HEK293 (cell line): ENCODE results near the gene CYP4F2.
"Not testable (repeated sequence)": the region's sequence is repeated elsewhere in the genome, so short reads cannot be mapped to it uniquely, and the experiment has no call there.

ENCODE experiments used
- CTCF ChIP-seq: fragments of 450-650 bp; formaldehyde crosslinking; IDR thresholded peaks from 2 replicates; pipeline ENCODE4 v1.5.1; 2016; ENCODE audit warnings: missing biosample characterization, missing genetic modification characterization
- KLF1 ChIP-seq: fragments of 450-650 bp; formaldehyde crosslinking; IDR thresholded peaks from 2 replicates; pipeline ENCODE4 v1.5.1; 2016; ENCODE audit warnings: missing biosample characterization, missing genetic modification characterization
- OVOL3 ChIP-seq: fragments of 450-650 bp; formaldehyde crosslinking; IDR thresholded peaks from 2 replicates; pipeline ENCODE4 v1.5.1; 2016; ENCODE audit warnings: missing biosample characterization, missing genetic modification characterization
- REST ChIP-seq: fragments of 450-650 bp; formaldehyde crosslinking; IDR thresholded peaks from 2 replicates; pipeline ENCODE4 v1.5.1; 2016; ENCODE audit warnings: missing biosample characterization, missing genetic modification characterization
- WT1 ChIP-seq: fragments of 450-650 bp; formaldehyde crosslinking; IDR thresholded peaks from 2 replicates; pipeline ENCODE4 v1.5.1; 2016; ENCODE audit warnings: missing biosample characterization, missing genetic modification characterization
- ZNF302 ChIP-seq: fragments of 450-650 bp; formaldehyde crosslinking; IDR thresholded peaks from 2 replicates; pipeline ENCODE4 v1.5.1; 2016; ENCODE audit warnings: missing biosample characterization, missing genetic modification characterization, low read depth
- ZNF335 ChIP-seq: fragments of 450-650 bp; formaldehyde crosslinking; conservative IDR thresholded peaks from 2 replicates; pipeline ENCODE4 v1.5.1; 2016; ENCODE audit warnings: missing biosample characterization, missing genetic modification characterization
- ZNF639 ChIP-seq: fragments of 450-650 bp; formaldehyde crosslinking; IDR thresholded peaks from 2 replicates; pipeline ENCODE4 v1.5.1; 2016; ENCODE audit warnings: missing biosample characterization, missing genetic modification characterization
- ZNF76 ChIP-seq: fragments of 450-650 bp; formaldehyde crosslinking; IDR thresholded peaks from 2 replicates; pipeline ENCODE4; 2016; ENCODE audit warnings: low read depth, missing biosample characterization, missing genetic modification characterization, borderline replicate concordance
- ZNF792 ChIP-seq: fragments of 450-650 bp; formaldehyde crosslinking; IDR thresholded peaks from 2 replicates; pipeline ENCODE4 v1.5.1; 2016; ENCODE audit warnings: missing biosample characterization, missing genetic modification characterization

GRCh38 chr19:15933761-15934331 lies 36.0 kb upstream of the CYP4F2 start:
- TF ChIP-seq OVOL3 (tag by site-specific recombination); CTCF (tag by site-specific recombination); ZNF639 (tag by site-specific recombination); ZNF302; REST (tag by site-specific recombination); ZNF76 (tag by site-specific recombination); WT1; KLF1 (tag by site-specific recombination); ZNF792 (tag by site-specific recombination); ZNF335: not testable (repeated sequence)
